HG03378 (cell line): ENCODE measurements around the gene ADA.

Experiments used
- ATAC-seq: cut with Tn5 transposase; IDR thresholded peaks from one replicate; pipeline ENCODE4 v1.9.1; 2021; ENCODE audit warnings: mild to moderate bottlenecking, moderate library complexity; ENCODE audit not compliant: unreplicated experiment

Gene ADA

GRCh38 chr20:44583157-44583556 lies 68.3 kb downstream of the ADA start:
- no peak for ATAC-seq

GRCh38 chr20:44582311-44583025 lies 69.0 kb downstream of the ADA start, which contains the start of gene PKIG:
PKIG (plus strand) TSS chr20:44582579; CDS start chr20:44614557, 31,978 bp downstream.
- no peak for ATAC-seq

GRCh38 chr20:44581515-44581914 lies 70.0 kb downstream of the ADA start:
- no peak for ATAC-seq

- ATAC-seq = no peak
Observed at GRCh38 chr20:44580581-44581268, 70.8 kb downstream of the ADA start.

GRCh38 chr20:44579313-44580081 lies 72.0 kb downstream of the ADA start:
- ATAC-seq = no peak

- no peak for ATAC-seq
Observed at GRCh38 chr20:44576297-44576696, 75.2 kb downstream of the ADA start.

- no peak for ATAC-seq
Observed at GRCh38 chr20:44574372-44574771, 77.1 kb downstream of the ADA start.

GRCh38 chr20:44573501-44573869 lies 78.0 kb downstream of the ADA start:
- no peak for ATAC-seq

- no peak for ATAC-seq
Observed at GRCh38 chr20:44572551-44573500, 78.7 kb downstream of the ADA start.

GRCh38 chr20:44571362-44571988 lies 80.0 kb downstream of the ADA start:
- no peak for ATAC-seq

- no peak for ATAC-seq
Observed at GRCh38 chr20:44570367-44570766, 81.1 kb downstream of the ADA start.
